Measurements from ENCODE around the gene SH3PXD2A.

DNA sequence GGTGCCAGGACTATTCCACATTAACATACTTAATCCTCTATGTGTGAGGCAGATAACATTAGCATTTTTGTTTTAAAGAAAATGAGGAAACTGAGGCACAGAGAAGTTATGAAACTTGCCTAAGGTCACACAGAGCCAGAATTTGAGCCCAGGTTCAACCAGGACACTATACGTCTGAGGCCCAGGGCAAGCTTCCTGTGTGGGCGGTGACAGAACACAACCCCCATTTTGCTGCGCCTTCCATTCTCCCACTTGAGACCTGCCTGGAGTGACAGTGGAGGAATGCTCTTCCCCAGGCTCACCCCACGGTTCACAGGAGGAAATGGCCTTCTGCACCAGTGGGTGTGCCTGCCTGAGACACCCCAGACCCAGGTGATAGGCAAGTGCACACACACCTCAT is 164.1 kb downstream of the SH3PXD2A start:
- no peak for TF ChIP-seq CTCF (IDR thresholded peaks at IDR 0.05)
- no peak for TF ChIP-seq EZH2 (IDR thresholded peaks at IDR 0.05; ENCODE audit: borderline replicate concordance, insufficient read depth, low read depth, low read length, poor library complexity, severe bottlenecking)
